Osteocyte (in vitro differentiated cells): ENCODE data around the gene CASP10. TPM values are rescaled to one million over a fixed set of nuclear protein-coding genes. Genes with fewer than 3 reads are reported as not detected.

Experiments
- DNase-seq: peaks from one replicate; pipeline ENCODE4 v3.0.0; 2021; ENCODE audit warnings: mixed read lengths; ENCODE audit not compliant: unreplicated experiment; ENCODE audit errors: extremely low spot score
- H3K27ac Mint-ChIP-seq: one replicate; pipeline ENCODE4 v1.8.0; 2021; ENCODE audit warnings: mild to moderate bottlenecking, mixed read lengths; ENCODE audit not compliant: unreplicated experiment
- H3K27me3 Mint-ChIP-seq: one replicate; pipeline ENCODE4 v1.8.0; 2021; ENCODE audit warnings: mixed read lengths; ENCODE audit not compliant: unreplicated experiment
- H3K36me3 Mint-ChIP-seq: one replicate; pipeline ENCODE4 v1.8.0; 2021; ENCODE audit warnings: mixed read lengths; ENCODE audit not compliant: unreplicated experiment
- H3K4me1 Mint-ChIP-seq: one replicate; pipeline ENCODE4 v1.8.0; 2021; ENCODE audit warnings: mixed read lengths; ENCODE audit not compliant: unreplicated experiment
- H3K4me3 Mint-ChIP-seq: one replicate; pipeline ENCODE4 v1.8.0; 2021; ENCODE audit warnings: mild to moderate bottlenecking, moderate library complexity, mixed read lengths; ENCODE audit not compliant: unreplicated experiment
- H3K9me3 Mint-ChIP-seq: one replicate; pipeline ENCODE4 v1.8.0; 2021; ENCODE audit warnings: mixed read lengths; ENCODE audit not compliant: unreplicated experiment
- CTCF ChIP-seq: fragments of 200-600 bp; sonication (generic); IDR thresholded peaks from 2 replicates; pipeline ENCODE4 v1.5.0; 2021; ENCODE audit warnings: antibody characterized with exemption, mild to moderate bottlenecking, moderate library complexity
- total RNA-seq: library from RNA; stranded (reverse); gene quantifications from 2 replicates; pipeline ENCODE4 v1.2.1, GENCODE V29; 2021

Gene CASP10
- total RNA-seq, 1 donor from 2014 or later = 0.35 TPM

DNA sequence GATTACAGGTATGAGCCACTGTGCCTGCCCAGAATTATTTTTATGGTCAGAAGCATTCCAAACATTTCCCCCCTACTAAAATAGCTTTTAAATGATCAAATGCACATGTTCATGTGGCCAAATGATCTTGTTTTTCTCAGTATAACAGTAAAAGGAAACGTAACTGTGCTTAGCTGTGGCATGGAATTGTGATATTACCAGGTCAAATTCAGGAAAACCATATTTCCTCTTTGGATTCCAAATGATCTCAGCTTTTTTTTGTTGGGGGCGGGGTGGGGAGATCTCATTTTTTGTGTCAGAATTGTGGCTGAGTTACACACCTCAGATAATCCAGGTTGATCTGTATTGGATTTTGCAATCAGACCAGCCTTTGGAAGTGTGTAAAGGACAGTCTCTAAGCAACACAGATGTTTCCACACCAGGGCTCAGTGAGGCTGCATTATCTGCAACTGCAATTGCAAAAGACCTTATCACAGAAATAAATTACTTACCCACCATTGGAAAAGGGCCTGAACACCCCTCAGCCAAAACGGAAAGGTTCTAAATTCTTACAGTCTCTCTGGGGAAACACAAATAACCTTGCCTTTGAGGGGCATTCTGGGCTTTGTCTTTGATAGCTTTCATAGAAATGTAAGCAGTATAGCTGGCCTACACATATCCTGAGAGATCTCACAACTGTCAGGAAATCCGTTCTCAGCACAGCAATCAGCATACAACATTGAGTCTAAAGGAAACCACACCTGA is 8.4 kb downstream of the CASP10 start:
- H3K4me3 Mint-ChIP-seq = no peak overlapping the region

DNA sequence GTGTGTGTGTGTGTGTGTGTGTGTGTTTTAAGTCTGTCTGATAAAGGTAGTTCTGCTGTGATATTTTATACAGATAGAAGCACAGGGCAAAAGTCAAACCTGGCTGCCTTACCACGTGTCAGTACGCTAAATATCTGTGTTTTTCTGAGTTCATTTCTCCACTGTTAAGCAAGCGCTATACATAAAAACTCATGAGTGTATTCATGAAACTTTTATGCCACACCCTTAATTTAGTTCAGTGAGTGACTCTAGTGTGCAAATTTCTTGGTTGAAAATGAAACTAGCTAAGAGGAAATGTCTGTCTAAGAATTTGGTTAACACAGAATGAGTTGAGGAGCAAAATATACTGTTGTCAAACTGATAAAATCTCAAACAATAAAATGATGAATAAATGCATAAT is 11.2 kb downstream of the CASP10 start:
- Mint-ChIP-seq H3K27me3 (no peaks in the 10 kb centered on the region), H3K4me3 (no peak overlapping the region), H3K4me1 (peaks cover 3% of the 10 kb centered on the region), H3K27ac (no peak overlapping the region), H3K9me3 (no peaks in the 10 kb centered on the region), H3K36me3 (no peaks in the 10 kb centered on the region)
- TF ChIP-seq CTCF = no peak
- no peak for DNase-seq

More for the DNA sequence above, 8.4 kb downstream of the CASP10 start:
- Mint-ChIP-seq H3K27ac (no peak overlapping the region), H3K27me3 (no peaks in the 10 kb centered on the region), H3K36me3 (no peaks in the 10 kb centered on the region), H3K4me1 (peaks cover 3% of the 10 kb centered on the region), H3K9me3 (no peaks in the 10 kb centered on the region)
- DNase-seq = no peak
- no peak for TF ChIP-seq CTCF

GRCh38 chr2:201195331-201195730 is 12.4 kb downstream of the CASP10 start:
- no peaks in the 10 kb centered on the region for H3K36me3 Mint-ChIP-seq
- no peak overlapping the region for H3K27ac Mint-ChIP-seq
- H3K4me1 Mint-ChIP-seq = peaks cover 3% of the 10 kb centered on the region
- H3K9me3 Mint-ChIP-seq = no peaks in the 10 kb centered on the region
- TF ChIP-seq CTCF = no peak
- no peak overlapping the region for H3K4me3 Mint-ChIP-seq
- H3K27me3 Mint-ChIP-seq = no peaks in the 10 kb centered on the region
- no peak for DNase-seq

DNA sequence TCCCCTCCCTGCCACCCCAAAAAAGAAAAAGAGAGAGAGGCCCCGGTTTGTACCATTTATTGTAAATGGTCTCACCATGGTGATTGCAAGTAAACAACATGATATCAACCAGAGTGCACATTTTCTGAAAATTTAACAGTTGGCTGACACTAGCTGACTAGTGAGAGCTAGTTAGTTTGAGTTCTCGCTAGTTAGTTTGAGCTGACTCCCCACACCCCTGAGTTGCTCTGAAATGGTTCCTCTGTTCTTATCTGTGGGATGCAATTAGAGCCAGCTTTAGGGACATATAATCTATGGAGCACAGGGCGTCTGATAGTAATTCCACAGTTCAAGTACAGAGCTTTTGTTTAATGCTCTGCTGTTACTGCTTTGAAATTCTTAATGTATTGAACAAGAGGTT is 13.1 kb downstream of the CASP10 start:
- Mint-ChIP-seq H3K27me3 (no peaks in the 10 kb centered on the region), H3K4me1 (peaks cover 3% of the 10 kb centered on the region), H3K36me3 (no peaks in the 10 kb centered on the region), H3K4me3 (no peak overlapping the region), H3K27ac (no peak overlapping the region), H3K9me3 (no peaks in the 10 kb centered on the region)
- DNase-seq = no peak
- no peak for TF ChIP-seq CTCF

GRCh38 chr2:201196803-201197202 is 13.9 kb downstream of the CASP10 start:
- H3K9me3 Mint-ChIP-seq = no peaks in the 10 kb centered on the region
- H3K27me3 Mint-ChIP-seq = no peaks in the 10 kb centered on the region
- H3K4me3 Mint-ChIP-seq = no peak overlapping the region
- no peak for TF ChIP-seq CTCF
- no peaks in the 10 kb centered on the region for H3K36me3 Mint-ChIP-seq
- H3K27ac Mint-ChIP-seq = no peak overlapping the region
- no peak for DNase-seq
- H3K4me1 Mint-ChIP-seq = peaks cover 3% of the 10 kb centered on the region
